Retinal pigment epithelial cell (primary cell): Measurements from ENCODE around the gene EIF2B4.

Experiments
- DNase-seq: peaks from one replicate; pipeline ENCODE4 v3.0.0-alpha.2; 2010; ENCODE audit warnings: low read depth
- H3K4me3 ChIP-seq: 2 replicates; pipeline ENCODE4 v1.5.1; 2011; ENCODE audit warnings: mild to moderate bottlenecking, low read length, control low read depth, moderate library complexity
- CTCF ChIP-seq: conservative IDR thresholded peaks from 2 replicates; pipeline ENCODE4 v1.5.1; 2011; ENCODE audit warnings: low read depth, low read length, control low read depth, inconsistent platforms

Gene EIF2B4

GRCh38 chr2:27314709-27315108 lies 55.4 kb downstream of the EIF2B4 start:
- no peak for DNase-seq
- no peak for TF ChIP-seq CTCF
- H3K4me3 ChIP-seq = no peak overlapping the region
